Measurements from ENCODE around the gene AGO4. TPM values are rescaled to one million over a fixed set of nuclear protein-coding genes. Genes with fewer than 3 reads are reported as not detected.
"Not testable (repeated sequence)": the region's sequence is repeated elsewhere in the genome, so short reads cannot be mapped to it uniquely, and the experiment has no call there.

AGO4 gene
- total RNA-seq, 1 donor from 2014 or later = 14.4 TPM

- H3K27me3 Mint-ChIP-seq = no peaks in the 10 kb centered on the region
- peak; percentile 20 for DNase-seq
- ATAC-seq (ENCODE audit: low read depth) = no peak
- no peak for TF ChIP-seq CTCF (IDR thresholded peaks at IDR 0.05)
- intact Hi-C loops (cut with micrococcal nuclease) = loop anchor here (10.0 kb wide), 1 partner anchor 418 kb away; the partner anchor contains the start of gene SH3D21
- peaks cover 56% of the 10 kb centered on the region for H3K4me1 Mint-ChIP-seq
- peaks cover 28% of the 10 kb centered on the region for H3K36me3 Mint-ChIP-seq (ENCODE audit: low read depth)
- peak overlapping the region; percentile 8 for H3K4me3 Mint-ChIP-seq
- H3K27ac Mint-ChIP-seq = peak overlapping the region; percentile 67
- POLR2A ChIA-PET = interaction anchor here (0.6 to 2.0 kb wide), 4 partner anchors 16 to 337 kb away, joined by 3 to 13 read pairs (median 4); partner anchors contain the start of genes AGO3 and THRAP3
- CTCF ChIA-PET = no interaction called here
- no peaks in the 10 kb centered on the region for H3K9me3 Mint-ChIP-seq
These were observed 79.0 kb downstream of the AGO4 start for GRCh38 chr1:35886577-35887431.

DNA sequence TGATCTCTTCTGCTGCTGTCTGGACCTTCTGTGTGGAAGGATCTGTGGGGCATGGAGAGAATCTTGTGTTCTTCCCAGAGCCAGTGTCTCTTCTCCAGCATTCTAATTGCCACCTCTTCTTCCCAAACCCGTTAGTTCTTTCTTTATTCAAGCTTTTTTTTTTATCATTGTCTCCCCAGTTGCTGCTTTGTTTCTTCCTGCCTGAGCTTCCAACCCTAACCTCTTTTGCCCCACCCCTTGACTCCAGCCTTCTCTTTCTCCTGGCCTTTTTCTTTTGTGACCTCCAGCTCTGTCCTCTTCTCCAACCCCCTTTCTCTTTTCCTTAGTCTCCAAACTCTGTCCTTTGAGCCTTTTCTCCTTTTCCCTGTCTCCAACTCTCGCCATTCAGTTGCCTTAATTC, 79.7 kb downstream of the AGO4 start:
- no peak for TF ChIP-seq CTCF (IDR thresholded peaks at IDR 0.05)
- no peak for ATAC-seq (ENCODE audit: low read depth)
- H3K36me3 Mint-ChIP-seq (ENCODE audit: low read depth) = peaks cover 35% of the 10 kb centered on the region
- ChIA-PET POLR2A (interaction anchor here (1.2 to 2.0 kb wide), 3 partner anchors 43 to 336 kb away, joined by 3 to 13 read pairs (median 3); partner anchors contain the start of genes AGO3 and THRAP3), CTCF (no interaction called here)
- H3K4me1 Mint-ChIP-seq = peaks cover 54% of the 10 kb centered on the region
- no peaks in the 10 kb centered on the region for H3K27me3 Mint-ChIP-seq
- peak overlapping the region; percentile 67 for H3K27ac Mint-ChIP-seq
- no peak overlapping the region for H3K4me3 Mint-ChIP-seq
- intact Hi-C loops (cut with micrococcal nuclease) = loop anchor here (10.0 kb wide), 1 partner anchor 417 kb away; the partner anchor contains the start of gene SH3D21
- H3K9me3 Mint-ChIP-seq = no peaks in the 10 kb centered on the region
- no peak for DNase-seq

- Mint-ChIP-seq H3K27ac (no peak overlapping the region), H3K27me3 (no peaks in the 10 kb centered on the region), H3K36me3 (ENCODE audit: low read depth) (peaks cover 40% of the 10 kb centered on the region), H3K4me1 (peaks cover 57% of the 10 kb centered on the region), H3K9me3 (no peaks in the 10 kb centered on the region), H3K4me3 (no peak overlapping the region)
- POLR2A ChIA-PET = no interaction called here
- CTCF ChIA-PET = no interaction called here
- no peak for DNase-seq
- intact Hi-C loops (cut with micrococcal nuclease) = loop anchor here (10.0 kb wide), 1 partner anchor 417 kb away; the partner anchor contains the start of gene SH3D21
- no peak for TF ChIP-seq CTCF (IDR thresholded peaks at IDR 0.05)
- ATAC-seq (ENCODE audit: low read depth) = no peak
These were observed 80.4 kb downstream of the AGO4 start for GRCh38 chr1:35888255-35888654.

DNA sequence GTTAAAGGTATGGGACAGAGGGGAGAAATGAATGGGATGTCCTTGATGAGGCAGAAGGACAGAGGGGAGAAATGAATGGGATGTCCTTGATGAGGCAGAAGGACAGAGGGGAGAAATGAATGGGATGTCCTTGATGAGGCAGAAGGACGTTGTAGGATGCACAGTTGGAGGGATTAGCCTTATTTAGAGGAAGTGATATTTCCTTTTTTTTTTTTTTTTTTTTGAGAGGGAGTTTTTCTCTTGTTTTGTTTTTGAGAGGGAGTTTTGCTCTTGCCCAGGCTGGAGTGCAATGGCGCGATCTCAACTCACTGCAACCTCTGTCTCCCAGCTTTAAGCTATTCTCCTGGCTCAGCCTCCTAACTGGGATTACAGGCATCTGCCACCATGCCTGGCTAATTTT, 81.2 kb downstream of the AGO4 start:
- ATAC-seq (ENCODE audit: low read depth); H3K27me3 Mint-ChIP-seq: not testable (repeated sequence)
- intact Hi-C loops (cut with micrococcal nuclease) = loop anchor here (10.0 kb wide), 1 partner anchor 416 kb away; the partner anchor contains the start of gene SH3D21

DNA sequence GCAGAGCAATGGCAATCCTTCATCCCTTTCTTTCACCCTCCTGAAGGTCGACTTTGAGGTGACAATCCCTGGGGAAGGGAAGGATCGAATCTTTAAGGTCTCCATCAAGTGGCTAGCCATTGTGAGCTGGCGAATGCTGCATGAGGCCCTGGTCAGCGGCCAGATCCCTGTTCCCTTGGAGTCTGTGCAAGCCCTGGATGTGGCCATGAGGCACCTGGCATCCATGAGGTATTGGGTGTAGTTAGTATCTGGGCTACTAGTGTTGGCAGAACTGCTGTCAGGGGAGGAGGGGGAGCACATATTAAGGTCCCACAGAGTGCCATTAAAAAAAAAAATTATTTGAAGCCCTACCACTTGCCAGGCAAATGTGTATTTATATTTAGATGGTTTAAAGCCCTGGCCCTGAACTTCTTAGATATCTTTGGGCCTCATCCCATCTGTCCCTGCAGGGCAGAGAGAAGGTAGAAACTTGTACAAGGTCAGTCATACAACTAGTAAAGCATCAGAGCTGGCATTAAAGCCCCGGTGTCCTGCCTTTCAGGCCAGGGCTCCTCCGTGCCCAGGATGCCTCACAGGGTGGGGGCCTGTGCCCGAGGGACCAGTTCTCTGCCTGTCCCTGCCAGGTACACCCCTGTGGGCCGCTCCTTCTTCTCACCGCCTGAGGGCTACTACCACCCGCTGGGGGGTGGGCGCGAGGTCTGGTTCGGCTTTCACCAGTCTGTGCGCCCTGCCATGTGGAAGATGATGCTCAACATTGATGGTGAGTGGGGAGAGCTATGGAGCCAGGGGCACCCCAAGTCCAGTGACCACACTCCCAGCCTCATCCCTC, 85.4 kb downstream of the AGO4 start:
- ATAC-seq (ENCODE audit: low read depth) = no peak
- CTCF ChIA-PET = interaction anchor here (0.8 to 0.9 kb wide), 2 partner anchors 10 to 12 kb away, joined by 3 to 4 read pairs; partner anchors contain the start of gene AGO1
- H3K36me3 Mint-ChIP-seq (ENCODE audit: low read depth) = peaks cover 65% of the 10 kb centered on the region

More for the DNA sequence above, 81.2 kb downstream of the AGO4 start:
- H3K9me3 Mint-ChIP-seq, H3K4me3 Mint-ChIP-seq, DNase-seq, POLR2A ChIA-PET, H3K27ac Mint-ChIP-seq, CTCF ChIA-PET: not testable (repeated sequence)
- Mint-ChIP-seq H3K4me1 (peaks cover 60% of the 10 kb centered on the region), H3K36me3 (ENCODE audit: low read depth) (peaks cover 42% of the 10 kb centered on the region)

More for the DNA sequence above, 85.4 kb downstream of the AGO4 start:
- Mint-ChIP-seq H3K27ac (peak overlapping the region; percentile 92), H3K4me3 (no peak overlapping the region), H3K27me3 (no peaks in the 10 kb centered on the region), H3K4me1 (peaks cover 40% of the 10 kb centered on the region), H3K9me3 (no peaks in the 10 kb centered on the region)
- DNase-seq = peak; percentile 19
- TF ChIP-seq CTCF (IDR thresholded peaks at IDR 0.05) = no peak
- POLR2A ChIA-PET = interaction anchor here (2.8 kb wide), 1 partner anchor 10 kb away, joined by 20 read pairs; the partner anchor contains the start of gene AGO1
- intact Hi-C loops (cut with micrococcal nuclease) = no loop called here

Data from activated B cell treated with CpG ODN at 0.5 μM for 24 hours (primary cell).